Stromal cell of bone marrow (primary cell): ENCODE data around the gene C10orf67.
"Not testable (repeated sequence)": the region's sequence is repeated elsewhere in the genome, so short reads cannot be mapped to it uniquely, and the experiment has no call there.

Source experiments
- DNase-seq: peaks from one replicate; pipeline ENCODE4 v3.0.0-alpha.2; 2012; ENCODE audit warnings: low read depth

Gene C10orf67

DNA sequence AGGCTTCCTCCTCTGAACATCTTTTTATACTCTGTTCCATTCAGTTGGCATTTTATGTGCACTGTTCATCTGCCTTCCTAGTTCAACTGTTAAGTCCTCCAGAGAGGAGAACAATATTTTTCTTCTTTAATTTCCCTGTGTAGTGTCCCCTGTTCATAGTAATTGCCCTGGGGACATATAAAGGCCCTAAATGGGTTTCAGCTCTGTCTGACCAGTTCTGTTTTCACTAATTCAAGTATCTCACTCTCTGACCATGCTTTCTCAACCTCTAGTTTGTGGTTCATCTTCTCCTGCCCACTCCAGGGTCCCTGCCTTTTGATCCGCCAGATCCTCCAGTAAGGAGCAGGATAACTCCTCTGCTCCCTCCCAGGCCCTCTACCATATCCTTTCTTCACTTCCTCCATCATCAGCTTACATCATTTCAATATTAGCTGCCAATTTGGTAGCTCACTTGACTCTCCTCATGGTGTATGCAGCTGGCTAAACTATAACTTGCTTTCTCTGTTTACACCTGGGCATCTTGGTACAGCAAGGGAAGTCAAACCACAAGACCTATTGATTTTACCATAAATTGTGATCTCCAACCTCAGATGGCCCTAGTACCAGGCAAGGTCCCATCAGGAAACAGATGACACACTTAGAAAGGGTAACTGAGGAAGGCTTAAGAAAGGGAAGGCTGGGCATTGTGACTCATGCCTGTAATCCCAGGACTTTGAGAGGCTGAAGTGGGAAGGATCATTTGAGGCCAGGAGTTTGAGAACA is 17.7 kb upstream of the C10orf67 start:
- no peak for DNase-seq

- no peak for DNase-seq
These were observed 17.1 kb upstream of the C10orf67 start for GRCh38 chr10:23361665-23362064.

DNA sequence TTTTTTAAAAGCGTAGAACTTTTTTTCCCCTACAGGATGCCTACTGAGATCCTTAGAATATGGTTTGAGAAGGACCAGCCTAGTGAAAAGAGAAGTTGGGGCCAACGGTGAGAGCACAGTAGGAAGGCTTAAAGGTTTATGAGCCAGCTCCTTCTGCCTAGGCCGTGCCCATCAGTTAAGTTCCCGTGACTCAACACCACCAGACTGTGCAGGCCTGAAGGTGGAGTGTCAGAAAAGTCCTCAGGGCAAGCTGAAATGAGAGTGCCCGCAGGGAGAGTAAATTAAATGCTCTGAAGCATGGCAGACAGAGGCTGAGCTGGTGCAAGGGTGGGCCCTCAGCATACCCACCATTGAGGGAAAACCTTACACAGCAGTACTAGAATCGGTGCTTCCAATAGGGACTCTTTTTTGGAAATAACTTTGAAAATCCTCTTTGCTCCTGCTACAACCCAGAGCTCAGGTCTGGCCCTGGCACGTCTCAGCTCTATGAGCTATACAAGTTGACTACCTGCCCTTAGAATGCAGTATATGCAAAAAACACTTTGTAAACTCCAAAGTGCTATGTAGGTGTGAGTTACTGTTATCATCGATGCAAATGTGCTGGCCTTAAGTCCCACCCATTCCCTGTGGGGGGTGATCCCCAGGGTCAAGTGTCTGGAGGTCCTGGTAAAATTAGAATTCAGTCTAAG is 15.2 kb upstream of the C10orf67 start:
- no peak for DNase-seq

DNA sequence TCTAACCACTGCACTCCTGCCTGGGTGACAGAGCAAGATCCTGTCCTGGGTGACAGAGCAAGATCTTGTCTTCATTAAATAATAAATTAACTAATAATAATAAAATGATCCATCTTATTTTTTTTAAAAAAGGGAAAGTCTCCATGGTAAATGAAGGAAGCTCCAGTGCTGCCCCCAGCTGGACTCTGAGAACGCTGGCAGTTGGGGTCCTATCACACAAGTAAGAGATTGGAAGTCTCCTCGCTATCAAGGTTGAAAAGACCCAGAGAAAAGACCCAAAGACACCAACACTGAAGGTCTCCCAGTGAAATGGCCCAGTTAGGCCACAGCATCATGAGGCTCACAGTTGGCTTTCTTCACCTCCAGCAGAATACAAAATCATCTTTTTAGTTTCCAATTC is 13.8 kb upstream of the C10orf67 start:
- no peak for DNase-seq

- DNase-seq: no peak
These were observed 10.2 kb upstream of the C10orf67 start for GRCh38 chr10:23354630-23355279.

DNA sequence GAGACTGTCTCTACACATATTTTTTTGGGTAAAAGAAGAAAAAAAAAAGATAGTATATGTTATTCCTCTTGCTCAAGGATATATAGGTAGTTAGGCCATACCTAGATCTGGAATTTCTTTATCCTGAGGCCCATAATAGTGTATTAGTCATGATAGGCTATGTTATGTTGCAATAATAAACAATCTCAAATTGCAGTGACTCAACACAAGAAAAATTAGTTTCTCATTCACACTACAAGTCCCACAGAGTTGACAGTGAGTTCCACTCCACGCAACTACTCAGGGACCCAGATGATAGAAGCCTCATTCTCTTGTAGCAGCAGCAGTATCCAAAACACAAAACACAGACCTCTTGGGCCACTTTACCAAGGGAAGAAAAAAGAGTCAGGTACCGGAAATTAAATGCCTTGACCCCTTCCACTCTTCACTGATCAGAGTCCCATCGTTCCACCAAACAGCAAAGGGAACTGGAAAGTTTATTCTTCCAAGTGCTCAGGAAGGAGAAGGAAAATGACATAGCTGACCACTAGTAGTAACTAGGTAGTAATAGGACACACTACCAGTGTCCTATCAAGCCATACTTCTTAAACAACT is 7.4 kb upstream of the C10orf67 start:
- DNase-seq: no peak

- not testable (repeated sequence) for DNase-seq
These were observed 6.1 kb upstream of the C10orf67 start for GRCh38 chr10:23350706-23351105.

DNA sequence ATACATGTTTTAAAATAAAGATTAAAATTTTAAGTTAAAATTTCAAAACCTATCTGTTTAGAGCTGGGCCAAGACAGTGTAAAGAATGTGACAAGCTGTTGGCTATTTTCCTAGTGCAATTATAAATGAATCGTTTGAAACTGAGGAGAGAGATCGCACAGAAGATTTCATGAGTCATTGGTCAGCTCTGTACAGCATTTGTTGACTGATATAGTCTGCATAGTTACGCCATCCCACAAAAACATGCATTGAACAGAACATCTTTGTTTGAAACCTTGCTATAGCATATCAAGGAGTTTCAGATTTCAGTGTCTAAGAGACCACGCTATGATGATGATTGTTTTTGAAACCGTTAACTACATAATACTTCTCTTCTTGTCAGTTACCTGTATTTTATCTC is 1.3 kb upstream of the C10orf67 start:
- peak; percentile 9 for DNase-seq

GRCh38 chr10:23343591-23344240 is 881 bp downstream of the C10orf67 start:
- no peak for DNase-seq

- no peak for DNase-seq
These were observed 2.2 kb downstream of the C10orf67 start for GRCh38 chr10:23342213-23342884.

DNA sequence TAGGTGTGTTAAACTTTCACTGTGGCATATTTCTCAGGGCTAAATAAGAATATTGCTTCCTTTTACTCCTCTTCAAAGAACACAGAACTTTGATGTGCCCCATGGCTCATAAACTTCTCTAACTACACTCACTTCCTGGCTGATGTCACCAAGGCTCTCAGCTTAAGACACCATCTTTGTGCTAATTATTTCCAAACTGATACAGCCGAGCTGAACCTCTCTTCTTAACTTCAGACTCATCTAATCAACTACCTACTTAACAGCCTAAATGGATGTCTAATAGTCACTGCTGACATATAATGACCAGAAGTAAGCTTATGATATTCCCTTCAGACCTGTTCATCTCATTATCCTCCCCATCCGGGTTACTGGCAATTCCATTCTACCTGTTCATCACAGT is 3.6 kb downstream of the C10orf67 start:
- DNase-seq: no peak

DNA sequence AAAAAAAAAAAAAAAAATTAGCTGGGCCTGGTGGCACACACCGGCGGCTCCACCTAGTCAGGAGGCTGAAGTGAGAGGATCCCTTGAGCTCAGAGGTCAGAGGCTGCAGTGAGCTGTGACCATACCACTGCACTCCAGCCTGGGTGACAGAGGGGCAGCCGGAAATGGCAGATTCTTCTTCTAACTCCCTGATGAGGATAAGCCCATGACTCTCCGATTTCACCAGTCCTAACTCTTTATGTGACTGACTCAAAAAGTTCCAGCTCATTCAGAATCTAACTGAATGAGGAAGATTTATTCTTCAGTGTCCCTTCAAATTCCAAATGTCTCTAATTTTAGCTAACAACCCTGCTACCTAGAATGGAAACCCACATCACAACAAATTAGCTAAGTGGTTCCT is 4.2 kb downstream of the C10orf67 start:
- DNase-seq: no peak

DNA sequence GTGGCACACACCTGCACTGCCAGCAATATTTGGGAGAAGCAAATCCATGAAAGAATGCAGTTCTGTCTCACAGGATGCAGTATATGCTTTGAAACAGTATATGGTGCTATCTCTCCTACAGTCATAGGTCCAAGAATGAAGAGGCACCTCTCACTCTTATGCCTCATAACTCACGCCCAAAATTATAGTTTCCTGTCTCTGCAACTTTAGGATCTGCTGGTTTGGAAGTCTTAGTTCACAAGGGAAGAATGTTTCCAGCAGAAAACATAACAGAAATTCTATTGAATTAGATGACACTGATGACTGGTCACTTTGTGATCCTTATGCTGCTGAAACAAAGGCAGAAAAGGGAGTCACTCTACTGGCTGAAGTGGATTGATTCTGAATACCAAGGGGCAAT is 5.7 kb downstream of the C10orf67 start:
- DNase-seq: no peak

DNA sequence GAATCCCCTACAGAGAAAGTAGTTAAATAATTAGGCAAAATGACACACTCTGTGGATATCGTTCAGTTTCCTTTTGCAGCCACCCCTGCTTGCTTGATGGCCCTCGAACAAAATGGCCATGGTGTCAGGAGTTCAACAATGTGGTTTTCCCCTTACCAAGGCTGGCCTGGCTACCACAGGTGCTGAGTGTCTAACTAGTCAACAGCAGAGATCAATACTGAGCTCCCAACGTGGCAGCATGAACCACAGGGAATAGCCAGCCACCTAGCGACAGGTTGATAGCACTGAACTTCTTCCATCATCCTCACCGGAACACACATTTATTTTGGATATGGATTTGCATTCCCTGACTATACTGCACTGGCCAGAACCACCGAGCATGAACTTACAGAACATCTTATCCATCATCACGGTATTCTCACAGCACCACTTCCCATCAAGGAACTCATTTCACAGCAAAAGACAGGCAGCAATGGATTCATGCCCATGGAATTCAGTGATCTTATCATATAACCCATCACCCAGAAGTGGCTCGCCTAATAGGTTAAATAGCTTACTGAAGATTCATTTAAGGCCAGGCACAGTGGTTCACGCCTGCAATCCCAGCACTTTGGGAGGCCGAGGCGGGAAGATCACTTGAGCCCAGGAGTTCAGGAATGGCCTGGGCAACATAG is 6.3 kb downstream of the C10orf67 start:
- DNase-seq: no peak

DNA sequence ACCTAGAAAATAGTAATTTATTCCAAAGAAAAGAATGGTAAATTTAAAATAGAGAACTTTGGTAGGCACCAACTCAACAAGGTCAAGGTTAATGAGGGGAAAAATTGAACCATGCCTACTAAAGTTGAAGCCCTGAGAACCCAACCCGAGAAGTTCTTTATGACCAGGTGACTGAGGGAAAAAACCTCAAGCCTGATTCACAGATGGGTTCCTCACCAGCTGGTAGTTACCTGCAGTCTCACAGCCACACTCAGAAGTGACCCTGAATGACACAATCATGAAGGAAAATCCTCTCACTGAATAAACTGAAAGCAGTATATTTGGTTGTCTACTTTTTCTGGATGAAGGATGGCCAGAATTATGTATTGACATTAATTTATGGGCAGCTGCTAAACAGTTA is 7.0 kb downstream of the C10orf67 start:
- no peak for DNase-seq

DNA sequence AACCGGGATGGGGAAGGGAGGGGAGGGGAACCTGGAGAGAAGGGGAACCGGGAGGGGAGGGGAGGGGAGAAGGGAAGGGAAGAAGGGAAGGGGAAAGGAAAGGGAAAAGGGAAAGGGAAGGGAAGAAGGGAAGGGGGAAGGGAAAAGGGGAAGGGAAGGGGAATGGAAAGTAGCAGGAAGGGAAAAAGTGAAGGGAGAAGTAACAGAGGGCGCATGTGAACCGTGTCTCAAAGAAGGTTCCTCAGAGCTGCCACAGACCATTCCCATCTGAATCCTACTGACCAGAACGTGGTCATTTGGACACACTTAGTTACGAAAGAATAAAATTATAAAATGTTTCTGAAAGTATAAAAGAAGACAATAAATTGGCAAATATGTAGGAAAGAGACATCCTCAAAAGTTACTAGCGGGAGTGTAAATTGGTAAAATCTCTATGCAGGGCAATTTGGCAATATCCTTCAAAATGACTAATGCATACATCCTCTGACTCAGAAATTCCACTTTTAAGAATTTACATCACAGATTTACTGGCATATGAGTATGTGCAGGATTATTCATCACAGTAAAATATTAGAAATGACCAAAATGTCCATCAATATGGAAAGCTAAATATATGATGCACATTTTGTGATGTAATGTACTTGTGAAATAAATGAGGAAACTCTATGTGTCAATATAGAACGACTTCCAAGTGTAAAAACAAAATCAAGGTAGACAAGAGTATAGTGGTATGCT is 12.9 kb downstream of the C10orf67 start:
- peak; percentile 20 for DNase-seq

- DNase-seq: no peak
These were observed 13.6 kb downstream of the C10orf67 start for GRCh38 chr10:23330948-23331347.

DNA sequence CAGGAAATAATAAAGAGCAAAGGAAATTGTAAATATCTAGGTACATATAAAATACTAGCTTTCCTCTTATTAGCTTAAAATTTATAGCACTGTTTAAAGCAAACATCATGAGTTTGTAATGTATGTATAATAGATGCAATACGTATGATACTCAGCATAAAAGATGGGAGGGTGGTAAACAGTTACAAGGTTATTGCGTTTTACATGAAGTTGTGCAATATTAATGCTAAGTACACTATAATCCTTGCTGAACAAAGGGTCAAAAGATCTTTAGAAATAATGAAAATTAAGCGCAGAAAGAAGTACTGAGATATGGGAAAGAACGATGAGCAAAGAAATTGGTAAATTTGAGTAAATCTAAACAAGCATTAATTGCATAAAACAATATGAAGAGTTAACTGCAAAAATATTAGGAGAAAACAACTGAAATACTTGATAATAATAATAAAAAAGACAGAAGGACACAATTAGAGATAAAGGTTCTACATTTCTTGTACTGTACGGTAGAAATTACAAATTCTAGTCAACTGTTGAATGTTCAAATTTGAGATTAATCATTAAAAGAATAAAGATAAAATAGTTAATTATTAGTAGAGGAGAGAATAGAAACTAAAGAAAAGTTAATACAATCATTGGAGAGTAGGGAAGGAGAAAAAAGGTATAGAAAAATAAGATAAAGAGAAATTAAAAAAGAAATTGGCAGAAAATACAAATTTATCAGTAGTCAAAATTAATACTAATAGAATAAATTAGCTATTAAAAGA is 17.9 kb downstream of the C10orf67 start:
- no peak for DNase-seq

GRCh38 chr10:23325132-23325531 is 19.5 kb downstream of the C10orf67 start:
- DNase-seq: no peak

GRCh38 chr10:23324351-23324750 is 20.2 kb downstream of the C10orf67 start:
- no peak for DNase-seq
